Measurements from ENCODE around the gene PAX3.

The PAX3 gene

DNA sequence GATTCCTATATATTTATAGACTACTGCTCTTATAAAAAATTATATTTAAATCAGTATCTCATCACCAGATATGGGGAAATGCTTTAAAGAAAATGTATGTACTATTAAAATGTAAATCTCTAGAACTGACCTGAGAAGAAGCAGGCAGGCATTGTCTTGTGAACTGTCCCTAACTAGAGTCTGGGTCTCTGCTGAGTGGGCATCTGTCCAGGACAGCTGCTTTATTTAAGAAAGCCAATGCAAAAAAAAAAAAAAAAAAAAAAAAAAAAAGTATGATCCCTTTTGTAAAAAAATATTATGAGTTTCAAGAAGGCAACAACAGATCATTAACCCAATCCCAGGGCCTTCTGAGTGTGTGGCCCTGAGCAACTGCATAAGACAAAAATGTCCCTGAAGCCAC is 66.0 kb downstream of the PAX3 start:
- TF ChIP-seq, protein P1, sequence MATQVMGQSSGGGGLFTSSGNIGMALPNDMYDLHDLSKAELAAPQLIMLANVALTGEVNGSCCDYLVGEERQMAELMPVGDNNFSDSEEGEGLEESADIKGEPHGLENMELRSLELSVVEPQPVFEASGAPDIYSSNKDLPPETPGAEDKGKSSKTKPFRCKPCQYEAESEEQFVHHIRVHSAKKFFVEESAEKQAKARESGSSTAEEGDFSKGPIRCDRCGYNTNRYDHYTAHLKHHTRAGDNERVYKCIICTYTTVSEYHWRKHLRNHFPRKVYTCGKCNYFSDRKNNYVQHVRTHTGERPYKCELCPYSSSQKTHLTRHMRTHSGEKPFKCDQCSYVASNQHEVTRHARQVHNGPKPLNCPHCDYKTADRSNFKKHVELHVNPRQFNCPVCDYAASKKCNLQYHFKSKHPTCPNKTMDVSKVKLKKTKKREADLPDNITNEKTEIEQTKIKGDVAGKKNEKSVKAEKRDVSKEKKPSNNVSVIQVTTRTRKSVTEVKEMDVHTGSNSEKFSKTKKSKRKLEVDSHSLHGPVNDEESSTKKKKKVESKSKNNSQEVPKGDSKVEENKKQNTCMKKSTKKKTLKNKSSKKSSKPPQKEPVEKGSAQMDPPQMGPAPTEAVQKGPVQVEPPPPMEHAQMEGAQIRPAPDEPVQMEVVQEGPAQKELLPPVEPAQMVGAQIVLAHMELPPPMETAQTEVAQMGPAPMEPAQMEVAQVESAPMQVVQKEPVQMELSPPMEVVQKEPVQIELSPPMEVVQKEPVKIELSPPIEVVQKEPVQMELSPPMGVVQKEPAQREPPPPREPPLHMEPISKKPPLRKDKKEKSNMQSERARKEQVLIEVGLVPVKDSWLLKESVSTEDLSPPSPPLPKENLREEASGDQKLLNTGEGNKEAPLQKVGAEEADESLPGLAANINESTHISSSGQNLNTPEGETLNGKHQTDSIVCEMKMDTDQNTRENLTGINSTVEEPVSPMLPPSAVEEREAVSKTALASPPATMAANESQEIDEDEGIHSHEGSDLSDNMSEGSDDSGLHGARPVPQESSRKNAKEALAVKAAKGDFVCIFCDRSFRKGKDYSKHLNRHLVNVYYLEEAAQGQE (IDR thresholded peaks at IDR 0.05; ENCODE audit: insufficient replicate concordance, low read depth) = no peak
- no peak for TF ChIP-seq SPI1 (IDR thresholded peaks at IDR 0.05; ENCODE audit: borderline replicate concordance, low read depth)
- no peak for TF ChIP-seq POLR2AphosphoS5 (IDR thresholded peaks at IDR 0.05; ENCODE audit: low read depth)
- no peak for TF ChIP-seq GABPA (IDR thresholded peaks at IDR 0.05; ENCODE audit: low read depth)
- TF ChIP-seq, protein P2, sequence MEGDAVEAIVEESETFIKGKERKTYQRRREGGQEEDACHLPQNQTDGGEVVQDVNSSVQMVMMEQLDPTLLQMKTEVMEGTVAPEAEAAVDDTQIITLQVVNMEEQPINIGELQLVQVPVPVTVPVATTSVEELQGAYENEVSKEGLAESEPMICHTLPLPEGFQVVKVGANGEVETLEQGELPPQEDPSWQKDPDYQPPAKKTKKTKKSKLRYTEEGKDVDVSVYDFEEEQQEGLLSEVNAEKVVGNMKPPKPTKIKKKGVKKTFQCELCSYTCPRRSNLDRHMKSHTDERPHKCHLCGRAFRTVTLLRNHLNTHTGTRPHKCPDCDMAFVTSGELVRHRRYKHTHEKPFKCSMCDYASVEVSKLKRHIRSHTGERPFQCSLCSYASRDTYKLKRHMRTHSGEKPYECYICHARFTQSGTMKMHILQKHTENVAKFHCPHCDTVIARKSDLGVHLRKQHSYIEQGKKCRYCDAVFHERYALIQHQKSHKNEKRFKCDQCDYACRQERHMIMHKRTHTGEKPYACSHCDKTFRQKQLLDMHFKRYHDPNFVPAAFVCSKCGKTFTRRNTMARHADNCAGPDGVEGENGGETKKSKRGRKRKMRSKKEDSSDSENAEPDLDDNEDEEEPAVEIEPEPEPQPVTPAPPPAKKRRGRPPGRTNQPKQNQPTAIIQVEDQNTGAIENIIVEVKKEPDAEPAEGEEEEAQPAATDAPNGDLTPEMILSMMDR (IDR thresholded peaks at IDR 0.05; ENCODE audit: insufficient read depth, low read length) = no peak
- Histone ChIP-seq H3K27ac (replicated peaks) (no peak overlapping the region), H3K4me3 (replicated peaks; ENCODE audit: insufficient read depth, low read length) (no peak overlapping the region), H3K27me3 (ENCODE audit: insufficient read depth, poor library complexity, severe bottlenecking) (peaks cover 8% of the 10 kb centered on the region)
- no peak for DNase-seq (ENCODE audit: low read depth in 1 of 2, low spot score in 1 of 2)

DNA sequence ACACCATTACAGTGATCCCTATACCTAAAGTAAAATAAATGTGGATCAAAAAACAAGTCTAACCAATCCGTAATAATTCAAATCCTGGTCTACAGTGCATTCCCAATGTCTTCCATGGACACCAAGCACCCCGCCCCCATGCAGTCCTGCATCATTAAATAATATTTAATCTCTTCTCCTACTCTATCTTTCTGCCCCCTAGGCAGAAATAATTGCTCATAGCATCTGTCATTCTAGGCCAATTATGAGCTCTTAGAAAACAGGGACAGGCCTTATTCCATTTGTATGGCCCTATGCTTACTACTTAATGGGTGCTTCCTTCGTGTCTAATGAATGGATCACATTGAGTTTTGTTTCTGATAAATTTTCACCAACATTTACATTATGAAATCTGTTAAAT is 66.4 kb downstream of the PAX3 start:
- Histone ChIP-seq H3K27ac (replicated peaks) (no peak overlapping the region), H3K27me3 (ENCODE audit: insufficient read depth, poor library complexity, severe bottlenecking) (peaks cover 4% of the 10 kb centered on the region), H3K4me3 (replicated peaks; ENCODE audit: insufficient read depth, low read length) (no peak overlapping the region)
- TF ChIP-seq, protein P2 (IDR thresholded peaks at IDR 0.05; ENCODE audit: insufficient read depth, low read length) = no peak
- DNase-seq (ENCODE audit: low read depth in 1 of 2, low spot score in 1 of 2) = no peak

DNA sequence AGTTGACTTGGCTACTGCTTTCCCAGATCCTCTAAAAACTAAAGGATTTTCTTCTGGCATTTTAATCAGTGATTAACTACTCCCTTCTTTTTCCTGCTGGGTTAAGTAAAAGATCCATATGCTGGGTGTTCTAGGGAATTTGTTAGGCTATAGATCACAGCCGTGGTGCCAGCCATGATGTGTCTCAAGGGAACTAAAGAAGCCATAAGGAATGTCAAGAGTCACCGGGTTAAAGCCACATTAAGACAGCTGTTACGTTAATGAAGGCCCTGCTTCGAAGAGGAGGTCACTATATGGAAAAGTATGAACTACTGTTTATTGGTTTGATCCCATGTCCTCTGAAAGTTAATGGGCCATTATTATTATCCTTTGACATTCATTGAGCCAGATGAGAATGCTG is 70.7 kb downstream of the PAX3 start:
- TF ChIP-seq, protein P2 (IDR thresholded peaks at IDR 0.05; ENCODE audit: insufficient read depth, low read length) = no peak
- TF ChIP-seq GABPA (IDR thresholded peaks at IDR 0.05; ENCODE audit: low read depth) (no peak), POLR2AphosphoS5 (IDR thresholded peaks at IDR 0.05; ENCODE audit: low read depth) (no peak), SPI1 (IDR thresholded peaks at IDR 0.05; ENCODE audit: borderline replicate concordance, low read depth) (no peak)
- TF ChIP-seq, protein P1 (IDR thresholded peaks at IDR 0.05; ENCODE audit: insufficient replicate concordance, low read depth) = no peak
- no peaks in the 10 kb centered on the region for H3K27me3 ChIP-seq (ENCODE audit: insufficient read depth, poor library complexity, severe bottlenecking)

DNA sequence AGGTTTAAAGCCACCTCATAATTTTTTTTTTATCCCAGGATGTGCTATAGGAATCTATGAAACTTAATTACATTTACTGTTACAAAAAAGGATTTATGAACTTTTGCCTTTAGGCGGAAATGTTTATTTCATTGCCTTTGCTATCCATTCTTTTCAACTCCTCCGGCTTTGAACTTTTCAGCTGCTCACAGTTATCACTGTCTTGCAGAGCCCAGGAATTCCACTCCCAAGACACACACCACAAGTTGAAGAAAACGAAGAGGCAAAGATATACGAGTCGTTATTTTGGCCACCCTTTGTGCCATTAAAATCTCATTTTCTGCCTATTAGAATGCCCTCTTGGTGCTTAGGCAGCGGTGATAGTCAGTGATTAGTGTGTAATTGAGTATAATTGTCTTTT is 80.0 kb downstream of the PAX3 start:
- TF ChIP-seq, protein P1 (IDR thresholded peaks at IDR 0.05; ENCODE audit: insufficient replicate concordance, low read depth) = no peak
- TF ChIP-seq POLR2AphosphoS5 (IDR thresholded peaks at IDR 0.05; ENCODE audit: low read depth) (no peak), GABPA (IDR thresholded peaks at IDR 0.05; ENCODE audit: low read depth) (no peak), SPI1 (IDR thresholded peaks at IDR 0.05; ENCODE audit: borderline replicate concordance, low read depth) (no peak)
- TF ChIP-seq, protein P2 (IDR thresholded peaks at IDR 0.05; ENCODE audit: insufficient read depth, low read length) = no peak
- no peak for DNase-seq (ENCODE audit: low read depth in 1 of 2, low spot score in 1 of 2)
- Histone ChIP-seq H3K4me3 (replicated peaks; ENCODE audit: insufficient read depth, low read length) (no peak overlapping the region), H3K27me3 (ENCODE audit: insufficient read depth, poor library complexity, severe bottlenecking) (peaks cover 2% of the 10 kb centered on the region), H3K27ac (replicated peaks) (no peak overlapping the region)

More for the DNA sequence above, 70.7 kb downstream of the PAX3 start:
- Histone ChIP-seq H3K4me3 (replicated peaks; ENCODE audit: insufficient read depth, low read length) (no peak overlapping the region), H3K27ac (replicated peaks) (no peak overlapping the region)
- DNase-seq (ENCODE audit: low read depth in 1 of 2, low spot score in 1 of 2) = no peak
